Liver (tissue), 9 donors: Measurements from ENCODE around the gene PDHA2. TPM values are rescaled to one million over a fixed set of nuclear protein-coding genes. Genes with fewer than 3 reads are reported as not detected.

Source experiments
- DNase-seq: peaks from one replicate; pipeline ENCODE4 v3.0.0-alpha.2; 2017; ENCODE audit warnings: low spot score
- H3K27ac ChIP-seq, 2 donors: one replicate each; pipeline ENCODE4 v1.7.0; 2013; ENCODE audit warnings: inconsistent platforms in 2 of 2, low read length in 2 of 2, control low read depth in 1 of 2, low read depth in 1 of 2, mild to moderate bottlenecking in 1 of 2
- H3K27me3 ChIP-seq, 4 donors: one replicate each; pipeline versions ENCODE4 v1.6.1 to v1.7.0; 2013; ENCODE audit warnings: low read length in 3 of 4, inconsistent platforms in 1 of 4, mild to moderate bottlenecking in 1 of 4, moderate library complexity in 1 of 4; ENCODE audit not compliant: control insufficient read depth in 4 of 4, insufficient read depth in 4 of 4
- H3K36me3 ChIP-seq, 4 donors: one replicate each; pipeline versions ENCODE4 v1.6.1 to v1.7.0; 2013; ENCODE audit warnings: low read length in 3 of 4, mild to moderate bottlenecking in 3 of 4, low read depth in 1 of 4, moderate library complexity in 1 of 4; ENCODE audit not compliant: control insufficient read depth in 4 of 4, insufficient read depth in 3 of 4
- H3K4me1 ChIP-seq, 4 donors: one replicate each; pipeline versions ENCODE4 v1.6.1 to v1.7.0; 2013; ENCODE audit warnings: low read length in 3 of 4, mild to moderate bottlenecking in 3 of 4, moderate library complexity in 1 of 4; ENCODE audit not compliant: control insufficient read depth in 4 of 4, insufficient read depth in 4 of 4
- H3K4me3 ChIP-seq, 3 donors: one replicate each; pipeline versions ENCODE4 v1.6.1 to v1.7.0; 2013; ENCODE audit warnings: low read length in 3 of 3, control low read depth in 1 of 3, low read depth in 1 of 3, mild to moderate bottlenecking in 1 of 3
- H3K9ac ChIP-seq, 2 donors: one replicate each; pipeline ENCODE4 v1.7.0; 2013; ENCODE audit warnings: low read length in 2 of 2, mild to moderate bottlenecking in 2 of 2, moderate library complexity in 2 of 2, control low read depth in 1 of 2, low read depth in 1 of 2
- H3K9me3 ChIP-seq, 4 donors: one replicate each; pipeline versions ENCODE4 v1.6.1 to v1.7.0; 2013; ENCODE audit warnings: low read length in 3 of 4; ENCODE audit not compliant: control insufficient read depth in 4 of 4
- ATF3 ChIP-seq: IDR thresholded peaks from 2 replicates; pipeline ENCODE4 v1.6.1; 2016; ENCODE audit warnings: antibody characterized with exemption
- CTCF ChIP-seq: fragments of 150-350 bp; IDR thresholded peaks from 2 replicates; pipeline ENCODE4 v1.5.1; 2017; ENCODE audit warnings: improper control_type of control experiment, low read depth, low read length; ENCODE audit not compliant: missing input control
- EGR1 ChIP-seq, 2 donors: IDR thresholded peaks; 2 replicates each; pipeline ENCODE4 v1.6.1; 2016 to 2018; ENCODE audit warnings: antibody characterized with exemption in 2 of 2, low read depth in 2 of 2
- FOXA1 ChIP-seq: IDR thresholded peaks from 2 replicates; pipeline ENCODE4 v1.6.1; 2016; ENCODE audit warnings: antibody characterized with exemption
- FOXA2 ChIP-seq: IDR thresholded peaks from 2 replicates; pipeline ENCODE4 v1.6.1; 2016; ENCODE audit warnings: antibody characterized with exemption
- HNF4A ChIP-seq, 2 donors: conservative IDR thresholded peaks; 2 replicates each; pipeline ENCODE4 v1.6.1; 2016; ENCODE audit warnings: antibody characterized with exemption in 2 of 2, mild to moderate bottlenecking in 2 of 2
- HNF4G ChIP-seq: IDR thresholded peaks from 2 replicates; pipeline ENCODE4 v1.6.1; 2016; ENCODE audit warnings: antibody characterized with exemption
- JUND ChIP-seq, 2 donors: IDR thresholded peaks; 2 replicates each; pipeline ENCODE4 v1.6.1; 2016; ENCODE audit warnings: antibody characterized with exemption in 2 of 2
- MAX ChIP-seq: IDR thresholded peaks from 2 replicates; pipeline ENCODE4 v1.6.1; 2016; ENCODE audit warnings: antibody characterized with exemption
- NR2F2 ChIP-seq: IDR thresholded peaks from 2 replicates; pipeline ENCODE4 v1.6.1; 2016; ENCODE audit warnings: antibody characterized with exemption
- RAD21 ChIP-seq, 2 donors: IDR thresholded peaks; 2 replicates each; pipeline ENCODE4 v1.6.1; 2016; ENCODE audit warnings: antibody characterized with exemption in 2 of 2, mild to moderate bottlenecking in 2 of 2
- REST ChIP-seq: IDR thresholded peaks from 2 replicates; pipeline ENCODE4 v1.6.1; 2016; ENCODE audit warnings: antibody characterized with exemption, mild to moderate bottlenecking
- RXRA ChIP-seq, 2 donors: IDR thresholded peaks; 2 replicates each; pipeline ENCODE4 v1.6.1; 2017 to 2018; ENCODE audit warnings: antibody characterized with exemption in 2 of 2, mild to moderate bottlenecking in 1 of 2
- SP1 ChIP-seq: IDR thresholded peaks from 2 replicates; pipeline ENCODE4 v1.6.1; 2018; ENCODE audit warnings: antibody characterized with exemption, mild to moderate bottlenecking
- TAF1 ChIP-seq: conservative IDR thresholded peaks from 2 replicates; pipeline ENCODE4 v1.6.1; 2016; ENCODE audit warnings: antibody characterized with exemption, mild to moderate bottlenecking
- YY1 ChIP-seq: IDR thresholded peaks from 2 replicates; pipeline ENCODE4 v1.6.1; 2016; ENCODE audit warnings: antibody characterized with exemption, mild to moderate bottlenecking
- ZBTB33 ChIP-seq: IDR thresholded peaks from 2 replicates; pipeline ENCODE4 v1.6.1; 2016; ENCODE audit warnings: antibody characterized with exemption
- WGBS: extraction: QIAGEN DNeasy Blood & Tissue Kit; methylation state at CpG from one replicate; pipeline ENCODE4 v1.1.7; 2013; 5-methylcytosine and 5-hydroxymethylcytosine counted together
- polyA plus RNA-seq, 2 donors: library from polyadenylated mRNA; stranded (reverse) in 1 of 2; unstranded in 1 of 2; fragments of 200-250 nt in 1 of 2; fragments of >200 nt in 1 of 2; fragmentation: Nextera tagmentation in 1 of 2; extraction: Ambion mirVana in 1 of 2; gene quantifications; one replicate each; pipeline versions ENCODE4 v1.2.1 to v1.2.3, GENCODE V29; 2013 to 2015
- total RNA-seq, 2 donors: library from RNA; depleted of rRNA; stranded (reverse); fragments of >200 nt; gene quantifications; one replicate each; pipeline ENCODE4 v1.2.3, GENCODE V29; 2014
- donor health status: healthy.
- donor health status: healthy.
- donor health status: healthy.
- donor health status: healthy.
- donor health status: healthy.

PDHA2 gene
- total and polyA plus RNA-seq, 4 donors, result not detected

- H3K27ac ChIP-seq, result no peak overlapping the region
- 45% methylated on average over 4 of the region's 4 CpGs for WGBS
- no peaks in the 10 kb centered on the region for H3K27me3 ChIP-seq
- H3K4me1 ChIP-seq, result no peaks in the 10 kb centered on the region
- no peaks in the 10 kb centered on the region for H3K9me3 ChIP-seq
- H3K9ac ChIP-seq, result no peak overlapping the region
- no peak for DNase-seq
- H3K36me3 ChIP-seq, result no peaks in the 10 kb centered on the region
- H3K4me3 ChIP-seq, result no peak overlapping the region
- no peak for TF ChIP-seq TAF1
- TF ChIP-seq YY1, result no peak
- no peak for TF ChIP-seq ZBTB33
- no peak for TF ChIP-seq RXRA (IDR thresholded peaks at IDR 0.05)
- TF ChIP-seq EGR1 (IDR thresholded peaks at IDR 0.05; ENCODE audit: low read depth in 2 of 2), result no peak
- TF ChIP-seq CTCF, result no peak
- TF ChIP-seq HNF4G, result no peak
- no peak for TF ChIP-seq NR2F2
- TF ChIP-seq FOXA2, result no peak
- TF ChIP-seq JUND (IDR thresholded peaks at IDR 0.05), result no peak
- TF ChIP-seq REST, result no peak
- no peak for TF ChIP-seq MAX
- no peak for TF ChIP-seq RAD21 (IDR thresholded peaks at IDR 0.05)
- TF ChIP-seq ATF3, result no peak
- TF ChIP-seq HNF4A (conservative IDR thresholded peaks at IDR 0.05), result no peak
- no peak for TF ChIP-seq FOXA1
- no peak for TF ChIP-seq SP1
Measured at GRCh38 chr4:95831166-95831565, 8.7 kb upstream of the PDHA2 start.

GRCh38 chr4:95833711-95834194 is 6.1 kb upstream of the PDHA2 start:
- Histone ChIP-seq H3K9ac (no peak overlapping the region), H3K4me1 (no peaks in the 10 kb centered on the region), H3K27me3 (peaks cover 0 to 3% (median 0%) of the 10 kb centered on the region in 4 donors), H3K27ac (no peak overlapping the region), H3K36me3 (no peaks in the 10 kb centered on the region), H3K4me3 (no peak overlapping the region), H3K9me3 (no peaks in the 10 kb centered on the region)
- TF ChIP-seq CTCF (no peak), HNF4A (conservative IDR thresholded peaks at IDR 0.05) (no peak)
- no peak for DNase-seq
